ENCODE data around the gene PRSS1. TPM values are rescaled to one million over a fixed set of nuclear protein-coding genes. Genes with fewer than 3 reads are reported as not detected.
A peak's percentile ranks its signal among the peaks of the same experiment; 100 is the strongest.
"Not testable (repeated sequence)": the region's sequence is repeated elsewhere in the genome, so short reads cannot be mapped to it uniquely, and the experiment has no call there.

The PRSS1 gene
- not detected for total RNA-seq
- total RNA-seq, result 0 reads per million in 2 donors

GRCh38 chr7:142749218-142749993 lies at the start of gene PRSS1:
PRSS1 (plus strand) TSS chr7:142749472; CDS start chr7:142749485, 13 bp downstream.
- ATAC-seq (no peak), DNase-seq (no peak)
- H3K4me3 Mint-ChIP-seq, result no peak within 1 kb of the TSS
- H3K9me3 ChIP-seq (ENCODE audit: control insufficient read depth, low read length, poor library complexity, severe bottlenecking), result no peaks in the 10 kb centered on the region
- no peaks in the 10 kb centered on the region for H3K36me3 Mint-ChIP-seq (ENCODE audit: low read depth)
- H3K4me1 Mint-ChIP-seq, result peaks cover 3% of the 10 kb centered on the region
- no peaks in the 10 kb centered on the region for H3K27me3 Mint-ChIP-seq
- no peak within 1 kb of the TSS for H3K27ac Mint-ChIP-seq

- H3K36me3 Mint-ChIP-seq (ENCODE audit: low read depth); H3K9me3 ChIP-seq (ENCODE audit: control insufficient read depth, low read length, poor library complexity, severe bottlenecking); H3K27me3 Mint-ChIP-seq; DNase-seq: not testable (repeated sequence)
- peak overlapping the region; percentile 14 for H3K27ac Mint-ChIP-seq
- peak; percentile 30 for ATAC-seq
- H3K4me1 Mint-ChIP-seq, result peaks cover 18% of the 10 kb centered on the region
- peak overlapping the region; percentile 19 for H3K4me3 Mint-ChIP-seq
These were observed 48.3 kb upstream of the PRSS1 start for GRCh38 chr7:142700935-142701334.

- Mint-ChIP-seq H3K36me3 (ENCODE audit: low read depth) (no peaks in the 10 kb centered on the region), H3K4me1 (peaks cover 18% of the 10 kb centered on the region), H3K27ac (no peak overlapping the region), H3K27me3 (no peaks in the 10 kb centered on the region), H3K4me3 (no peak overlapping the region)
- no peak for DNase-seq
- no peak for ATAC-seq
- H3K9me3 ChIP-seq (ENCODE audit: control insufficient read depth, low read length, poor library complexity, severe bottlenecking), result no peaks in the 10 kb centered on the region
These were observed 45.5 kb upstream of the PRSS1 start for GRCh38 chr7:142703655-142704305.

GRCh38 chr7:142708726-142709125 lies 40.5 kb upstream of the PRSS1 start:
- H3K36me3 Mint-ChIP-seq (ENCODE audit: low read depth); DNase-seq; H3K27ac Mint-ChIP-seq; H3K27me3 Mint-ChIP-seq; ATAC-seq; H3K9me3 ChIP-seq (ENCODE audit: control insufficient read depth, low read length, poor library complexity, severe bottlenecking): not testable (repeated sequence)
- peak overlapping the region; percentile 49 for H3K4me3 Mint-ChIP-seq
- peaks cover 11% of the 10 kb centered on the region for H3K4me1 Mint-ChIP-seq

GRCh38 chr7:142709921-142710320 lies 39.4 kb upstream of the PRSS1 start:
- DNase-seq, result no peak

GRCh38 chr7:142711196-142711595 lies 38.1 kb upstream of the PRSS1 start:
- DNase-seq (no peak), ATAC-seq (no peak)
- H3K9me3 ChIP-seq (ENCODE audit: control insufficient read depth, low read length, poor library complexity, severe bottlenecking), result no peaks in the 10 kb centered on the region
- Mint-ChIP-seq H3K27ac (peak overlapping the region; percentile 75), H3K27me3 (no peaks in the 10 kb centered on the region), H3K4me3 (no peak overlapping the region), H3K4me1 (peaks cover 17% of the 10 kb centered on the region), H3K36me3 (ENCODE audit: low read depth) (no peaks in the 10 kb centered on the region)

More at GRCh38 chr7:142709921-142710320, 39.4 kb upstream of the PRSS1 start:
- Mint-ChIP-seq H3K27ac (no peak overlapping the region), H3K4me1 (peaks cover 16% of the 10 kb centered on the region), H3K27me3 (no peaks in the 10 kb centered on the region), H3K36me3 (ENCODE audit: low read depth) (no peaks in the 10 kb centered on the region), H3K4me3 (no peak overlapping the region)
- ATAC-seq, result no peak
- H3K9me3 ChIP-seq (ENCODE audit: control insufficient read depth, low read length, poor library complexity, severe bottlenecking), result no peaks in the 10 kb centered on the region

- H3K27ac Mint-ChIP-seq, result peak overlapping the region; percentile 75
- no peaks in the 10 kb centered on the region for H3K27me3 Mint-ChIP-seq
- peak overlapping the region; percentile 91 for H3K4me3 Mint-ChIP-seq
- peaks cover 23% of the 10 kb centered on the region for H3K4me1 Mint-ChIP-seq
- ATAC-seq, result peak; percentile 68
- no peaks in the 10 kb centered on the region for H3K9me3 ChIP-seq (ENCODE audit: control insufficient read depth, low read length, poor library complexity, severe bottlenecking)
- DNase-seq, result peak in 1 of 3 donors; percentile 18
- no peaks in the 10 kb centered on the region for H3K36me3 Mint-ChIP-seq (ENCODE audit: low read depth)
These were observed 37.3 kb upstream of the PRSS1 start for GRCh38 chr7:142711746-142712616.

- H3K9me3 ChIP-seq (ENCODE audit: control insufficient read depth, low read length, poor library complexity, severe bottlenecking), result no peaks in the 10 kb centered on the region
- Mint-ChIP-seq H3K4me1 (peaks cover 25% of the 10 kb centered on the region), H3K4me3 (no peak overlapping the region), H3K27me3 (no peaks in the 10 kb centered on the region), H3K36me3 (ENCODE audit: low read depth) (no peaks in the 10 kb centered on the region), H3K27ac (peak overlapping the region; percentile 75)
- DNase-seq (no peak), ATAC-seq (no peak)
These were observed 36.7 kb upstream of the PRSS1 start for GRCh38 chr7:142712617-142712957.

GRCh38 chr7:142714375-142714774 lies 34.9 kb upstream of the PRSS1 start:
- H3K27me3 Mint-ChIP-seq, result no peaks in the 10 kb centered on the region
- H3K27ac Mint-ChIP-seq, result peak overlapping the region; percentile 71
- peak in 1 of 3 donors; percentile 25 for DNase-seq
- H3K4me1 Mint-ChIP-seq, result peaks cover 33% of the 10 kb centered on the region
- H3K4me3 Mint-ChIP-seq, result peak overlapping the region; percentile 19
- peak; percentile 72 for ATAC-seq
- no peaks in the 10 kb centered on the region for H3K36me3 Mint-ChIP-seq (ENCODE audit: low read depth)
- H3K9me3 ChIP-seq (ENCODE audit: control insufficient read depth, low read length, poor library complexity, severe bottlenecking), result no peaks in the 10 kb centered on the region

- Mint-ChIP-seq H3K4me3 (peak overlapping the region; percentile 67), H3K36me3 (ENCODE audit: low read depth) (no peaks in the 10 kb centered on the region), H3K4me1 (peaks cover 33% of the 10 kb centered on the region), H3K27ac (peak overlapping the region; percentile 45), H3K27me3 (no peaks in the 10 kb centered on the region)
- no peak for ATAC-seq
- no peaks in the 10 kb centered on the region for H3K9me3 ChIP-seq (ENCODE audit: control insufficient read depth, low read length, poor library complexity, severe bottlenecking)
- DNase-seq, result no peak
These were observed 32.7 kb upstream of the PRSS1 start for GRCh38 chr7:142716596-142716995.

GRCh38 chr7:142717453-142717852 lies 31.8 kb upstream of the PRSS1 start:
- ATAC-seq (peak; percentile 63), DNase-seq (no peak)
- peak overlapping the region; percentile 77 for H3K4me3 Mint-ChIP-seq
- H3K9me3 ChIP-seq (ENCODE audit: control insufficient read depth, low read length, poor library complexity, severe bottlenecking), result no peaks in the 10 kb centered on the region
- no peaks in the 10 kb centered on the region for H3K36me3 Mint-ChIP-seq (ENCODE audit: low read depth)
- peak overlapping the region; percentile 47 for H3K27ac Mint-ChIP-seq
- H3K27me3 Mint-ChIP-seq, result no peaks in the 10 kb centered on the region
- peaks cover 27% of the 10 kb centered on the region for H3K4me1 Mint-ChIP-seq

- H3K36me3 Mint-ChIP-seq (ENCODE audit: low read depth), result no peaks in the 10 kb centered on the region
- peak overlapping the region; percentile 77 for H3K4me3 Mint-ChIP-seq
- ATAC-seq (no peak), DNase-seq (no peak)
- peaks cover 25% of the 10 kb centered on the region for H3K4me1 Mint-ChIP-seq
- H3K27me3 Mint-ChIP-seq, result no peaks in the 10 kb centered on the region
- peak overlapping the region; percentile 47 for H3K27ac Mint-ChIP-seq
- no peaks in the 10 kb centered on the region for H3K9me3 ChIP-seq (ENCODE audit: control insufficient read depth, low read length, poor library complexity, severe bottlenecking)
These were observed 31.0 kb upstream of the PRSS1 start for GRCh38 chr7:142718313-142718712.

- Mint-ChIP-seq H3K27ac (peak overlapping the region; percentile 84), H3K27me3 (no peaks in the 10 kb centered on the region), H3K4me3 (peak overlapping the region; percentile 74), H3K4me1 (peaks cover 20% of the 10 kb centered on the region), H3K36me3 (ENCODE audit: low read depth) (no peaks in the 10 kb centered on the region)
- H3K9me3 ChIP-seq (ENCODE audit: control insufficient read depth, low read length, poor library complexity, severe bottlenecking), result no peaks in the 10 kb centered on the region
- ATAC-seq, result peak; percentile 61
- no peak for DNase-seq
These were observed 29.0 kb upstream of the PRSS1 start for GRCh38 chr7:142720172-142720773.
